Measurements from ENCODE around the gene PSMC3IP.
"Not testable (repeated sequence)": the region's sequence is repeated elsewhere in the genome, so short reads cannot be mapped to it uniquely, and the experiment has no call there.

PSMC3IP gene

GRCh38 chr17:42577532-42578281, at the start of gene PSMC3IP:
PSMC3IP (minus strand) TSS chr17:42577729; CDS start chr17:42577686, 43 bp downstream.
- DNase-seq (ENCODE audit: low read depth), result peak; percentile 91

GRCh38 chr17:42623732-42624596, 46.4 kb upstream of the PSMC3IP start:
- no peak for DNase-seq (ENCODE audit: low read depth)

- DNase-seq (ENCODE audit: low read depth), result no peak
Measured at GRCh38 chr17:42623271-42623670, 45.7 kb upstream of the PSMC3IP start.

- not testable (repeated sequence) for DNase-seq (ENCODE audit: low read depth)
Measured at GRCh38 chr17:42621987-42622386, 44.5 kb upstream of the PSMC3IP start.

GRCh38 chr17:42618442-42619150, 41.1 kb upstream of the PSMC3IP start:
- DNase-seq (ENCODE audit: low read depth), result no peak

GRCh38 chr17:42617956-42618431, 40.5 kb upstream of the PSMC3IP start:
- DNase-seq (ENCODE audit: low read depth), result no peak

- DNase-seq (ENCODE audit: low read depth), result no peak
Measured at GRCh38 chr17:42613699-42614295, 36.3 kb upstream of the PSMC3IP start.

GRCh38 chr17:42612013-42612412, 34.5 kb upstream of the PSMC3IP start:
- DNase-seq (ENCODE audit: low read depth), result no peak

- DNase-seq (ENCODE audit: low read depth), result not testable (repeated sequence)
Measured at GRCh38 chr17:42609814-42610801, 32.6 kb upstream of the PSMC3IP start.

- peak; percentile 99 for DNase-seq (ENCODE audit: low read depth)
Measured at GRCh38 chr17:42609182-42609813, 31.8 kb upstream of the PSMC3IP start, which contains the start of the genes RETREG3 and TUBG1. RETREG3 (minus strand) TSS chr17:42609374; CDS start chr17:42609324, 50 bp downstream. TUBG1 (plus strand) TSS chr17:42609683; CDS start chr17:42609738, 55 bp downstream.

GRCh38 chr17:42608305-42609181, 31.0 kb upstream of the PSMC3IP start:
- no peak for DNase-seq (ENCODE audit: low read depth)

- no peak for DNase-seq (ENCODE audit: low read depth)
Measured at GRCh38 chr17:42607769-42608168, 30.2 kb upstream of the PSMC3IP start.

- no peak for DNase-seq (ENCODE audit: low read depth)
Measured at GRCh38 chr17:42603318-42603717, 25.8 kb upstream of the PSMC3IP start.

GRCh38 chr17:42598905-42599304, 21.4 kb upstream of the PSMC3IP start:
- no peak for DNase-seq (ENCODE audit: low read depth)

- DNase-seq (ENCODE audit: low read depth), result no peak
Measured at GRCh38 chr17:42596386-42596785, 18.9 kb upstream of the PSMC3IP start.

GRCh38 chr17:42591411-42591810, 13.9 kb upstream of the PSMC3IP start:
- no peak for DNase-seq (ENCODE audit: low read depth)

GRCh38 chr17:42590886-42591285, 13.4 kb upstream of the PSMC3IP start:
- no peak for DNase-seq (ENCODE audit: low read depth)

GRCh38 chr17:42586514-42587230, 9.1 kb upstream of the PSMC3IP start:
- DNase-seq (ENCODE audit: low read depth), result no peak

All from fibroblast of the conjunctiva (primary cell).